Stimulated activated CD4-positive, alpha-beta T cell treated with anti-CD3 and anti-CD28 coated beads, Interleukin-1b, Interleukin-23, amount 100 ng/mL, for 1 hour (primary cell): Measurements from ENCODE around the gene PRKCA.
"Not testable (repeated sequence)": the region's sequence is repeated elsewhere in the genome, so short reads cannot be mapped to it uniquely, and the experiment has no call there.

Source experiments
- DNase-seq, 2 donors: peaks; one replicate each; pipeline ENCODE4 v3.0.0-alpha.2; 2020; ENCODE audit warnings: low read depth in 2 of 2

Gene PRKCA

DNA sequence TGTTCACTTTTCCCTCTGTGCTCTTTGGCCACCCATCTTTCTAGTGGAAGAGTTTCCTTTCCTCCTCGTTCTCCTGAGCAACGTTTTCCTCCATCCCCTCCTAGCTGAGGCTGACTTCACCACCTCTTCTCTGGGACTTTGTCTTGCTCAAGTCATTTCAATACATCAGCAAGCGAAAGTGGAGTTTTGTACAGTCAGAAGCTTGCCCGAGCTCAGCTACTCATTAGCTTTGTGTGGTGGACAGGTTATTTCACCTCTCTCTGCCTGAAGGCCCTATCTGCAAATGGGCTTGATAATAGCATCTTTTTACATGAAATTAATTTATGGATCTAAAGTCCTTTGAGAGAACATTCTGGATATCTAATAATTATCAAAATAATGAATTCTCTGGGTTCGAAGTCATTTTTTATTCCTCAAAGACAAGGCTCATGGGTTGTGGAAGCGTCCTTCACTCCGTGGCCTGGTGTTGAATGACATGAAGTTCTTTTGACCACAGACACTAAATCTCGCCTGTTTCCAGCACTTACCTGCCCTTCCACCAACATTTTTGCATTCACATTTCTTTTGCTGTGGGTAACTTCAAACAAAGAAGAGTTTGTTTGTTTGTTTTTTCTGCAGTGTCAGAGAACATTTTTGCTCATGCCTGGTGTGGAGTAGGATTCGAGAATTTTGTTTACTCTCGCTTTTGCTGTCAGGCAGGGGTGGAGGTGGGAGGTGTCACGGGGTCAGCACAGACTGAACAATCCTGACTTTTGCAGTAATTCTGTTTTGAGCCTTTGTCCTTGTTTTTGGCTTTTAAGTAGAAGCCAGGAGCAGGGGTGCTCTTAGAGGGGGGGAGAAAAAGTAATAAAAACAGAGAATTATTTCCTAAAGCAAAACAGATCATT, 377.5 kb downstream of the PRKCA start:
- DNase-seq, result no peak

DNA sequence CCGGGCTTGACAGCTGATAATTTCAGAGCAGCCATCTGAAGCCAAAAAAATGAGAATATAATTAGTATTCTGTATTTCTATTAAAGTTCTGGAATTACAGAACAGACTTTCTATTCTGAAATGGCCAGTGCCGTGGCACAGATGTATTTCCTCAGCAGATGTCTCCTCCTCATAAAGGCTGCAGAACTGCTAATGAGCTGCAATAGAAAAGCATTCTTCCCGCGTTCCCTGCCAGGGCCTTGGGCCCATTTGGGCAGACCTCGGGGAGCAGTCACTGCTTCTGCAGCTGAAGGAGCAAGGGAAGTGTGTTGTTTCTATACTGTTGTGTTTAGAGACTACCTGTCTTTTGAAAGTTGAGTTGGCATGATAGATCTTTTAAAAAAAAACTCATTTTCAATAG, 379.9 kb downstream of the PRKCA start:
- DNase-seq, result no peak

- DNase-seq, result no peak
Measured at GRCh38 chr17:66684261-66684660, 381.8 kb downstream of the PRKCA start.

GRCh38 chr17:66684731-66685130, 382.3 kb downstream of the PRKCA start:
- DNase-seq, result no peak

DNA sequence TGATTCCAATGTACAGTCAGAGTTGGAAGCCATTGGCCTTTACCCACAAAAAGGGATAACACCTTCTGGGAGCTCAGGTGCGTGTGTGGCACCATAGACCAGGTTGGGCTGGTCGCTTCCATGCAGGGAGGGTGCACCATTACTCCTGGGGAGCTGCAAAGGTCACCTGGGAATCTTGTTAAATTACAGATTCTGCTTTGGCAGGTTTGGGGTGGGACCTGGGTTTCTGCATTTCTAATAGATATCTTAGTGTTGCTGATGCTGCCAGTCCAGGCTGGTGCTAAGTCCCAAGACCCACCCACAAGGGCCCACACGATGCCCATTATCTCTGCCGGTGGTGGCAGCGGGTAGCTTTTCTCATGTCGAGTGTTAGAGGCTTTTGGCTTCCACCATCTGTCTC, 384.2 kb downstream of the PRKCA start:
- no peak for DNase-seq

DNA sequence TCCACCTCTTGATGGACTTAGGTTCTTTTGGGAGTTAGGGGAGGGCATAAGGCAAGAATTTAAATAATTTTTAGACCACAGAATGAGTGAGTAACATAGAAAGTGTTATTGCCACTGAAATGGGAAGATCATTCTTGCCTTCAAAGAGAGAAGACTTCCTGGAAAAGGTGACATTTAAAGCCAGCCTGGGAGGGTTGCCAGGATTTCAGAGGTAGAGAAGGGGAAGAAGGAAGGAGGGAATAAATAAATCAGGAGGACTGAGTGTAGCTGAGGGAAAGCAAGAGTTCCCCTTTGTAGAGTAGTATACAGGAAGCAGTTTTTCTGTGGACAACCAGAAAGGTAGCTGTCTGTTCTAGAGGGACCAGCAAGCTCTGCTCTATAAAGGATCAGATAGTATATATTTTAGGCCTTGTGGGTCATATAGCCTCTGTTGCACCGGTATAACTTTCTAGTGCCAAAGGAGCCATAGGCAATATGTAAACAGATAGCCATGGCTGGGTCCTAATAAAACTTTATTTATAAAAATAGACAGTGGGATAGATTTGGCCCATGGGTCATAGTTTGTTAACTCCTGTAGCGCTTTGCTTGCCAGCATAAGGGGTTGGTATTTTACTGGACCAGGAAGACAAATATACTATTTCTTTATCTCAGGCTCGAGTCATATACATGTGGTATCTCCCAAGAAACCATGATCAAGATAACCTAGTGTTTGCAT, 385.3 kb downstream of the PRKCA start:
- DNase-seq, result no peak

GRCh38 chr17:66689221-66689620, 386.8 kb downstream of the PRKCA start:
- DNase-seq, result no peak

- DNase-seq, result no peak
Measured at GRCh38 chr17:66690166-66690565, 387.8 kb downstream of the PRKCA start.

- no peak for DNase-seq
Measured at GRCh38 chr17:66691644-66692420, 389.4 kb downstream of the PRKCA start.

- no peak for DNase-seq
Measured at GRCh38 chr17:66692421-66692690, 389.9 kb downstream of the PRKCA start.

- DNase-seq, result no peak
Measured at GRCh38 chr17:66695098-66695497, 392.7 kb downstream of the PRKCA start.

GRCh38 chr17:66698270-66698669, 395.9 kb downstream of the PRKCA start:
- DNase-seq, result no peak

DNA sequence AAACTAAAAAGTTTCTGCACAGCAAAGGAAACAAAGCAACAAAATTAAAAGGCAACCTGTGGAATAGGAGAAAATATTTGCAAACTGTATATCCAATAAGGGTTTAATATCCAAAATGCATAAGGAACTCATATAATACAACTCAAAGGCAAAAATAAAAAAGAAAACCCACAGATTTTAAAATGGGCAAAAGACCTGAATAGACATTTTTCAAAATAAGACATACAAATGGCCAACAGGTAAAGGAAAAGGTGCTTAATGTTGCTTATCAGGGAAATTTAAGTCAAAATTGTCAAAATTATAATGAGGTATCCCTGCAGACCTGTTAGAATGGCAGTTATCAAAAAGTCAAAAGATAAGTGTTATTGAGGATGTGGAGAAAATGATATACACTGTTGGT, 399.0 kb downstream of the PRKCA start:
- DNase-seq, result no peak

GRCh38 chr17:66702106-66702936, 399.9 kb downstream of the PRKCA start:
- DNase-seq, result no peak

GRCh38 chr17:66704858-66705520, 402.6 kb downstream of the PRKCA start:
- no peak for DNase-seq

GRCh38 chr17:66706851-66707450, 404.5 kb downstream of the PRKCA start:
- no peak for DNase-seq

- DNase-seq, result no peak
Measured at GRCh38 chr17:66711401-66711800, 409.0 kb downstream of the PRKCA start.

DNA sequence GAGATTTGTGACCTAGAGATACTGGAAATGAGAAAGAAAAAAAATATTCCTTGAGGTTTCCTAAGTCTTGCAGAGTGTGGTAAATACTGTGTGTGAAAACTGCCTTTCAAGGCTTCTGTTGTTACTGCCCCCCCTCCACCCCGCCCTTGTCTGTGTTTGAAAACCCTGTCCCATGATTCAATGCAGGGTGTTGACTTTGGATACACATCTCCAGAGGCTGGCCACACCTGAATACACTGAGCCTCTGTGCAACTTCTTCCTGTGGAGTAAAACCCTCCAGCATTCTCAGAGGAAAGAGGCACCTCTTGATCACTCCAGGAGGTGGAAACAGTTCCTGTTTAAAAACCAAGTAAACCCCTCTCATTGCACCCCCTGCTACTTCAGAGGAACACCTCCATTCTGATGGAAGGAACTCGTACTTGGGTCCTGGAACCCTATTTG, 409.5 kb downstream of the PRKCA start:
- DNase-seq, result no peak

- no peak for DNase-seq
Measured at GRCh38 chr17:66712453-66712852, 410.0 kb downstream of the PRKCA start.

- DNase-seq, result not testable (repeated sequence)
Measured at GRCh38 chr17:66713021-66713532, 410.7 kb downstream of the PRKCA start.
